HS-5 (cell line): ENCODE measurements around the gene CLIP2.
"Not testable (repeated sequence)": the region's sequence is repeated elsewhere in the genome, so short reads cannot be mapped to it uniquely, and the experiment has no call there.

Experiments used
- DNase-seq: peaks from one replicate; pipeline ENCODE4 v3.0.0-alpha.2; 2012; ENCODE audit warnings: low read depth

The CLIP2 gene

GRCh38 chr7:74297516-74298233 lies 8.5 kb downstream of the CLIP2 start:
- no peak for DNase-seq

GRCh38 chr7:74299401-74299800 lies 10.2 kb downstream of the CLIP2 start:
- no peak for DNase-seq

- DNase-seq: no peak
These were observed 11.7 kb downstream of the CLIP2 start for GRCh38 chr7:74300926-74301325.

- DNase-seq: no peak
These were observed 13.6 kb downstream of the CLIP2 start for GRCh38 chr7:74302745-74303221.

GRCh38 chr7:74304550-74304949 lies 15.3 kb downstream of the CLIP2 start:
- DNase-seq: no peak

- DNase-seq: no peak
These were observed 17.0 kb downstream of the CLIP2 start for GRCh38 chr7:74306004-74306729.

GRCh38 chr7:74306730-74307469 lies 17.7 kb downstream of the CLIP2 start:
- no peak for DNase-seq

- DNase-seq: no peak
These were observed 18.7 kb downstream of the CLIP2 start for GRCh38 chr7:74307738-74308505.

GRCh38 chr7:74309181-74309580 lies 20.0 kb downstream of the CLIP2 start:
- no peak for DNase-seq

GRCh38 chr7:74311305-74311744 lies 22.1 kb downstream of the CLIP2 start:
- no peak for DNase-seq

- DNase-seq: no peak
These were observed 23.3 kb downstream of the CLIP2 start for GRCh38 chr7:74312418-74313028.

GRCh38 chr7:74315891-74316290 lies 26.7 kb downstream of the CLIP2 start:
- not testable (repeated sequence) for DNase-seq

GRCh38 chr7:74317146-74317782 lies 28.1 kb downstream of the CLIP2 start:
- DNase-seq: no peak

- DNase-seq: no peak
These were observed 28.8 kb downstream of the CLIP2 start for GRCh38 chr7:74318043-74318442.

GRCh38 chr7:74320645-74321221 lies 31.5 kb downstream of the CLIP2 start:
- no peak for DNase-seq

GRCh38 chr7:74322892-74323291 lies 33.7 kb downstream of the CLIP2 start:
- DNase-seq: not testable (repeated sequence)

GRCh38 chr7:74324531-74325209 lies 35.5 kb downstream of the CLIP2 start:
- DNase-seq: no peak

- no peak for DNase-seq
These were observed 36.0 kb downstream of the CLIP2 start for GRCh38 chr7:74325210-74325565.

GRCh38 chr7:74329225-74329624 lies 40.0 kb downstream of the CLIP2 start:
- DNase-seq: no peak
